ENCODE results near the gene TBC1D20. TPM values are rescaled to one million over a fixed set of nuclear protein-coding genes. Genes with fewer than 3 reads are reported as not detected.

The TBC1D20 gene
- total RNA-seq, 1 experiment from 2014 or later, result 32.3 TPM

GRCh38 chr20:472137-472846, 10.0 kb upstream of the TBC1D20 start:
- CTCF ChIA-PET, result interaction anchor here (1.6 kb wide), 1 partner anchor 117 kb away, joined by 5 read pairs; no protein-coding TSS in a partner anchor
- ATAC-seq, result no peak

More at GRCh38 chr20:472137-472846, 10.0 kb upstream of the TBC1D20 start:
- Histone ChIP-seq H3K4me2 (ENCODE audit: low read length) (no peak overlapping the region), H2AFZ (ENCODE audit: low read depth, low read length, poor library complexity, severe bottlenecking) (no peak overlapping the region), H3K27me3 (ENCODE audit: insufficient read depth, low read length) (no peaks in the 10 kb centered on the region), H3K36me3 (ENCODE audit: control insufficient read depth in 1 of 2, insufficient read depth in 2 of 2, low read length in 2 of 2) (peaks cover 2 to 3% of the 10 kb centered on the region in 2 experiments; a peak in 2 of 4 replicates), H3K4me3 (replicated peaks in 1 of 2; ENCODE audit: low read depth in 1 of 2, low read length in 2 of 2) (no peak overlapping the region), H3K9me2 (ENCODE audit: insufficient read depth) (no peaks in the 10 kb centered on the region), H3K27ac (ENCODE audit: low read depth, low read length) (no peak overlapping the region), H4K20me1 (ENCODE audit: insufficient read depth) (no peaks in the 10 kb centered on the region), H3K9me3 (ENCODE audit: control insufficient read depth in 1 of 2, insufficient read depth in 1 of 2, low read depth in 1 of 2, low read length in 2 of 2) (no peaks in the 10 kb centered on the region), H3K9ac (ENCODE audit: low read length) (no peak overlapping the region), H3K79me2 (ENCODE audit: insufficient read depth, low read length) (no peaks in the 10 kb centered on the region), H3K4me1 (ENCODE audit: control insufficient read depth in 1 of 2, insufficient read depth in 2 of 2, low read length in 2 of 2) (no peaks in the 10 kb centered on the region)
- POLR2A ChIA-PET, result no interaction called here
- no TSS peak for BruUV-seq (replicated peaks)
- TF ChIP-seq ZBTB33 (IDR thresholded peaks at IDR 0.05; ENCODE audit: extremely low read depth, insufficient replicate concordance, low read length) (no peak), JUND (IDR thresholded peaks at IDR 0.05) (no peak)
- RAD21 ChIA-PET (ENCODE audit: low non-redundant PET in 1 of 2, low total read pairs in 2 of 2, uncharacterized antibody in 2 of 2, unreplicated experiment in 2 of 2), result no interaction called here
- no peak for DNase-seq (ENCODE audit: low read depth, low spot score)
- intact Hi-C loops (cut with micrococcal nuclease), result no loop called here
